ENCODE results near the gene TMEM214.

TMEM214 gene

GRCh38 chr2:27032495-27033252 lies at the start of gene TMEM214:
Gene TMEM214, plus strand, starts transcription at chr2:27032965. Its CDS starts 51 bp downstream, at chr2:27033016.
- peak within 1 kb of the TSS; percentile 71 for H3K4me3 ChIP-seq (ENCODE audit: low read depth, low read length)

- no peak overlapping the region for H3K4me3 ChIP-seq (ENCODE audit: low read depth, low read length)
Measured at GRCh38 chr2:26983746-26984145, 49.0 kb upstream of the TMEM214 start.

GRCh38 chr2:26985807-26986206 lies 47.0 kb upstream of the TMEM214 start:
- no peak overlapping the region for H3K4me3 ChIP-seq (ENCODE audit: low read depth, low read length)

- H3K4me3 ChIP-seq (ENCODE audit: low read depth, low read length) = no peak overlapping the region
Measured at GRCh38 chr2:26986576-26986975, 46.2 kb upstream of the TMEM214 start.

GRCh38 chr2:26988058-26988860 lies 44.5 kb upstream of the TMEM214 start:
- H3K4me3 ChIP-seq (ENCODE audit: low read depth, low read length) = no peak overlapping the region

- H3K4me3 ChIP-seq (ENCODE audit: low read depth, low read length) = no peak overlapping the region
Measured at GRCh38 chr2:26989156-26989555, 43.6 kb upstream of the TMEM214 start.

- H3K4me3 ChIP-seq (ENCODE audit: low read depth, low read length) = no peak overlapping the region
Measured at GRCh38 chr2:26991717-26992116, 41.0 kb upstream of the TMEM214 start.

GRCh38 chr2:26993768-26994167 lies 39.0 kb upstream of the TMEM214 start:
- no peak overlapping the region for H3K4me3 ChIP-seq (ENCODE audit: low read depth, low read length)

GRCh38 chr2:26994983-26995382 lies 37.8 kb upstream of the TMEM214 start:
- no peak overlapping the region for H3K4me3 ChIP-seq (ENCODE audit: low read depth, low read length)

GRCh38 chr2:26997394-26997793 lies 35.4 kb upstream of the TMEM214 start:
- H3K4me3 ChIP-seq (ENCODE audit: low read depth, low read length) = no peak overlapping the region

- H3K4me3 ChIP-seq (ENCODE audit: low read depth, low read length) = no peak overlapping the region
Measured at GRCh38 chr2:26998323-26998722, 34.4 kb upstream of the TMEM214 start.

- no peak overlapping the region for H3K4me3 ChIP-seq (ENCODE audit: low read depth, low read length)
Measured at GRCh38 chr2:27000228-27000627, 32.5 kb upstream of the TMEM214 start.

GRCh38 chr2:27000995-27001394 lies 31.8 kb upstream of the TMEM214 start:
- H3K4me3 ChIP-seq (ENCODE audit: low read depth, low read length) = no peak overlapping the region

GRCh38 chr2:27001950-27002349 lies 30.8 kb upstream of the TMEM214 start:
- no peak overlapping the region for H3K4me3 ChIP-seq (ENCODE audit: low read depth, low read length)

GRCh38 chr2:27003007-27003406 lies 29.8 kb upstream of the TMEM214 start:
- H3K4me3 ChIP-seq (ENCODE audit: low read depth, low read length) = no peak overlapping the region

- no peak overlapping the region for H3K4me3 ChIP-seq (ENCODE audit: low read depth, low read length)
Measured at GRCh38 chr2:27003857-27004256, 28.9 kb upstream of the TMEM214 start.

GRCh38 chr2:27006602-27007415 lies 26.0 kb upstream of the TMEM214 start:
- H3K4me3 ChIP-seq (ENCODE audit: low read depth, low read length) = no peak overlapping the region

GRCh38 chr2:27007416-27008374 lies 25.1 kb upstream of the TMEM214 start:
- H3K4me3 ChIP-seq (ENCODE audit: low read depth, low read length) = no peak overlapping the region

- no peak overlapping the region for H3K4me3 ChIP-seq (ENCODE audit: low read depth, low read length)
Measured at GRCh38 chr2:27008678-27009077, 24.1 kb upstream of the TMEM214 start.

GRCh38 chr2:27009083-27009482 lies 23.7 kb upstream of the TMEM214 start:
- no peak overlapping the region for H3K4me3 ChIP-seq (ENCODE audit: low read depth, low read length)
